COLO668 (cell line): ENCODE results near the gene TTYH3.

ENCODE experiments used
- DNase-seq: peaks from one replicate; lab custom pipeline; 2025; ENCODE audit not compliant: unreplicated experiment; lab: John Stamatoyannopoulos, UW

The TTYH3 gene

GRCh38 chr7:2634267-2635145, 2.7 kb downstream of the TTYH3 start:
- DNase-seq, result no peak

- no peak for DNase-seq
Observed at GRCh38 chr7:2635148-2635668, 3.4 kb downstream of the TTYH3 start.

DNA sequence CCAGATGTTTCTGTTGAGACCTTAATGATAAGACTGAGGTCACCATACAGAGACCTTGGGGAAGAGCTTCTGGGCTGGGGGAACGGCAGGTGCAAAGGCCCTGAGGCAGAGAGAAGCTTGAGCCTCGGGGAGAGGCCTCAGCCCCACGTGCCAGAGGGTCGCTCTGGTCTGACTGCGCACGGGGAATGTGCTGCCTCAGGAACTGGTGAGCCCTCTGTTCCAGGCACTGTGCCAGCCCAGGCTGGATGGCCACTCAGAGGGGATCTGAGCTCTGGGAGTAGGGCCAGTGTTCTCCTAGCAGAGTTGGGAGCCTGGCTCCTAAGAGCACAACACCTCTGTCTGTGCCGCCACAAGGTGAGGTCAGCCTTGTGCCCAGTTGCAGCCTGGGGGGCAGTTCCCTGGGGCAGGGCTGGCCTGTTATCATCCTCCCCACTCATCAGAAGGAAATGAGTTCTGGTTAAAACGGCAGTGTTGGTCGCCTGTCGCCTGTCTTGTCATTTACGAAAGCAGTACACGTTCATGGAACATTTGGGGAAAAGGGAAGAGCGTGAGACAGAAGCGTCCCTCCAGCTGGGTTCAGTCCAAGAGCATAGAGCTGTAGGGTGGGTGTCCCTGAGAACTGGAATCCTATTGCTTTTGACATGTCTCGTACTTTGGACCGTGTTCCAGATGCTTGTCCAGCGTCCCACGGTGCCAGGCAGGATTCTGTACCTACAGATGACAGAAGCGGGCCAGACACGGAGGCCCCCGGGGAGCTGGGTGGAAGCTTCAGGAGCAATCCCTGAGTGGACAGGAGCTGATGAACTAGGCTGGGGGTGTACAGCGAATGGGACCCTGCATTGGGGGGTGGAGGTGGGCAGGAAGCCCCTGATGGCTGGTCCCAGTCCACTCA, 4.3 kb downstream of the TTYH3 start:
- no peak for DNase-seq

- DNase-seq, result no peak
Observed at GRCh38 chr7:2637066-2637471, 5.3 kb downstream of the TTYH3 start.

GRCh38 chr7:2637505-2638223, 5.9 kb downstream of the TTYH3 start:
- no peak for DNase-seq

GRCh38 chr7:2638224-2638991, 6.6 kb downstream of the TTYH3 start:
- DNase-seq, result no peak

DNA sequence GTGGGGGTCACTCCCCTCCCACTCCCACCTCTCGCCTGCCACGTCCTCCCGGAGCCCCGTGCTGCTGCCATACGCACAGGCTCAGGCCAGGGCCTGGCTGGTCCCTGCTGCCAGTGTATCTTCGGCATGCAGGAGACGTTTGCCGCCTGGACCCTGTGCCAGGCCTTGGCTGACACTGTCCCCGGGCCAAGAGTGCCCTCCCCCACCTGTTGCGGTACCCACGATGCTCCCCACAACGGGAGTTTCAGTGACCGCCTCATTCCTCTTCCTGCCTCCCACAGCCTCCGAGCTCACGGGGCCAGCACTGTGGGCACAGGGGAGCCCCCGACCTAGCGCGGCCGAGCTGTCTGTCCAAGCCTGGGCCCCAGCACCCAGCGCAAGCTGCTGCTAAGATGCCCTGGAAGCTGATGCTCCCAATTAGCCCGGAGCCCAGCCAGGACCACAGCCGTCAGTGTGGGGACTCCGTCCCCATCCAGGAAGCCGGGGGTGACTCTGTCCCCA, 7.4 kb downstream of the TTYH3 start:
- no peak for DNase-seq

DNA sequence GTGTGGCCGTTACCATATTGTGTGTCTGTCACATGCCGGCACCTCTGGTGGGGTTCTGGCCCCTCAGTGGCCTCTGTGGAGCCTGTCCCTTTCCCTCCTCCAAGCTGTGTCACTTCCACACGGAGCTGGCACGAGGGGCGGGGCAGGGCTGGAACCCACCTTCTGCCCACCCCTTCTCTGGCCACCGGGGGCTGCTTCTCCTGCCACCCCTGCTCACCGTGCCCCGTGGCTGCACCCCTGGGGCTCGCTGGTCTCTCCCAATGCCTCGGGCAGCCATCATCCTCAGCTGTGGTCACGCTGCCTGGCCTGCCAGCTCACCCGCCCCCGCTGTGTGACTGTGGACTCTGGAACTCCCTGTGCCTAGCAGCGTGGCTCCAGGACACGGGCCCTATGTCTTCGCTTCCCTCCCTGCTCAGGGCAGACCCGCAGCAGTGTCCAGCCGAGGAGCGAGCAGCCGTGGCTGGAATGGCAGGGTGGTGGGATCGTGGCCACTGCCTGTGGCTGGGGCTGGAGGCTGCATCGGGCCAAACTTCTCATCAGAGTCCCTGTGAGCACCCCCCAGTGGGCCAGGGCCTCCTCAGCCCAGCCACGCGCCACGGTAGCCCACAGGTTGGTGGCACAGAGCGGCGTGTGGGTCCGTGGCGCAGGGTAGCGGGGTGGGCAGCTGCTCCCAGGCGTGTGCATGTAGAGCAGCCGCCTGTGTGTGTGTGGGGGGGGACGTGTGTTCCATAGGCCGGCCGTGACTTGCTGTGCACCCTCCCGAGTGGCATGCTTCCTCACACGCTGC, 8.1 kb downstream of the TTYH3 start:
- DNase-seq, result no peak

DNA sequence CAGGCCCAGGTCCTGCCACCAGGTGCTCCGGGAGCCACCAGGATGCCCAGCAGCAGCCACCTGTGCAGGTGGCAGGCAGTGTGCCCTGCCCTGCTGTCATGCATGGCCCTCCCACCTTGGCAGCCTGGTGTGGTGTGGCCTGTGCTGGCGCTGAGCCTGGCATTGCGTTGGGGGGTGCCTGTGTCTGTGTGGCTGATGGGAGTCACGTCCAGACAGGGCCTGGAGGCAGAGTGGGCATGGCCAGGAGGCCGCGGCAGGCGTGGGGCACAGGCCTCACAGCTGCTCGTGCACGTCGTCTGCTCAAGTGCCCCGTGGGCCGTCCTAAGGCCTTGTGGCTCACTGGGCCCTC, 8.7 kb downstream of the TTYH3 start:
- DNase-seq, result no peak

DNA sequence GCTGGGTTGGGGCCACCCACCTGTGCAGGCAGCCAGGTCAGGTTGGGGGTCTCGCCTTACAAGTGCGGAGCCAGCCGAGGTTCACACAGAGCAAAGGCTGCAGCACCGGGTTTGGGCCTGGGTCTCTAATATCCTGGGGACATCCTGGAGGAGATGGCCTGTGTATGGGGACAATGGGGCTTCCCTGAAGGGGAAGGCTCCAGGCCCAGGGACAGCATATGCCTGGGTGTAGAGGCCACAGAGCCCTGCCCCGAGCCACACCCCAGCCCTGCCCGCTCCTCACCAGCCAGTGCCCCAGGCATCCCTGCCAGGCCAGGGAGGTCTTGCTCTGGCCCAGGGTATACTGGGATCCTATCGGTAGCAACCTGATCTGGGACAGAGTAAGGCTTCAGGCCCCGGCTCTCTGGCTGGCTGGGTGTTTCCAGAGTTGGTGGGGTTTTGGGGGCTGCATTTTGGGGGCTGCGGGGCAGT, 9.1 kb downstream of the TTYH3 start:
- DNase-seq, result no peak

DNA sequence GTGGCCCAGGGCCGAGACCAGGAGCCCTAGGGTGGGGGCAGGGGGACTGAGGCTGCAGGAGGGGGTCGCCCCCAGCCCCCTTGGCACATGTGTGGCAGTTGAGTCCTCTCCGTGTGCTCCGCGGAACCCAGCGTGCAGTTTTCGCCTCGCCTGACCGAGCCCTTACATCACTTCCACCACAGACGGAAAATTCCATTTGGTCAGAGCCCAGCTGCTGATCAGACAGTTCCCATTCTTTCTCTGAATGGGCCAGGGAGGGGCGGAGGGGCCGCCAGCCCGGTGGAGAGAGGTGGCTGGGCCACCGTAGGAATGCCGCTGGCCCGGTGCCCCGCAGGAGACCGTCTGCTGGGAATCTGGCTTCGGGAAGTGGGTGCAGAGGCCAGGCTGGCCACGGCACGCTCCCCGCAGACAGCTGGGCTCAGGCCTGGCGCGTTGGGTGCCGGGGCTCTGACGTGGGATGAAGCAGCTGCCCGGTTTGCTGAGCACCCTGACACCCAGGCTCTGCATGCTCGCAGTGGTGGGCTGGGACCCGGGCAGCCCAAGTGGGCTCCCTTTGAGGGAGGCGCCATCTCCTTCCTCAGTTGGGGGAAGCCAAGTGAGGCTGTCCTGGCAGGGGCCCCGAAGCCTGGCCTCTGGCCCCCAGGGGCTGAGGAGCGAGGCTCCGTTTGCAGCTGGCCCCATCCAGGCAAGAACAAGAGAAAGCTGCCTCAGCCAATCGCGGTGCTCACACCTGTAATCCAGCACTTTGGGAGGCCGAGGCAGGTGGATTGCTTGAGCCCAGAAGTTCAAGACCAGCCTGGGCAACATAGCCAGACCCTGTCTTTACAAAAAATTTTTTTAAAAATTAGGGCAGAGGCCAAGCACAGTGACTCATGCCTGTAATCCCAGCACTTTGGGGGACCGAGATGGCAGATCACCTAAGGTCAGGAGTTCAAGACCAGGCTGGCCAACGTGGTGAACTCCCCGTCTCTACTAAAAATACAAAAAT, 9.9 kb downstream of the TTYH3 start:
- peak; percentile 70 for DNase-seq

GRCh38 chr7:2643386-2644219, 11.8 kb downstream of the TTYH3 start:
- no peak for DNase-seq

DNA sequence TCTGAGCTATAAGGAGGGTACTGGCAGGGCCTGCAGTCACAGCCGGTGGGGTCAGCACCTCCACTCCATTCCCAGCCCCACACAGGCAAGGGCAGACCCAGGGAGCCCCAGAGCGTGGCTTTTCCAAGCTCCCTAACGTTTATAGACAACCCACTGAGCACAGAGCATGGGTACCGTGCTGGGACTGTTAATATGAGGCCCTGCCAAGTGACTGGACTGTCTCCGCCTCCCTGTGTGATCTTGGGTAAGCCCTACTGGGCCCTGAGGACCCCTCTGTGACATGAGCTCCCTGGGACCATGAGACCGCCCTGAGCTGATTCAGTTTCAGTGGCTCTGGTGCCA, 12.4 kb downstream of the TTYH3 start:
- DNase-seq, result no peak

DNA sequence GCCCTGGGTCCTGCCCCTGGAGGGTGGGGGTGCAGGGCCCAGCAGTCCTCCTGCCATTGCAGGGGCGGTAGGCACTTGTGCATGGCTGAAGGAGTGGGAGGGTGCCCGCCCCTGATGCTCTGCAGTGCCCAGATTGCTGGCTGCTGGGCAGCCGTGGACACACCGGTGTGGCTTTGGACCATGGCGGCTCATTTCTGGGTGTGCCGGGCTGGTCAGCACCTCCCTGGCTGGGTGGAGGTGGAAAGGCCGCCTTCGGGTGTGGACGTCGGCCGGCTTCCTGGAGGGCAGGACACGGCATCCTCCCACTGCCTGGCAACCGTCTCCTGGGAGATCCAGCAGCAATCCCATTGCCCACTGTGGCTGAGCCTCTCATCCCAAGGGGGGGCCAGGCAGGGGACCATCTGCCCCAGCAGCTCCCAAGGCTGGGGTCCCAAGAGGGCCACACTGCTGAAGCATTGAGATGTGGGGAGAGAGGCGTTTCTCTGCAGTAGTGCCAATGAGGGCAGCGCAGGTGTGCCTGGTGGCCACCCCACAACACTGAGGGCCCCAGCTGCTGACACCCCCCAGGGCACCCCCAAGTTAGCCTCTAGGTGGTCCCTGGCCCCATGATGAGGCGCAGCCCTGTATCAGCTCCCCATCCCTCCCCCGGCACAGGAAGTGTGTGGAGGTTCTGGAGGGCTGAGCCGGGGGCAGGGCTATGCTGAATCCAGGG, 12.9 kb downstream of the TTYH3 start:
- DNase-seq, result no peak

DNA sequence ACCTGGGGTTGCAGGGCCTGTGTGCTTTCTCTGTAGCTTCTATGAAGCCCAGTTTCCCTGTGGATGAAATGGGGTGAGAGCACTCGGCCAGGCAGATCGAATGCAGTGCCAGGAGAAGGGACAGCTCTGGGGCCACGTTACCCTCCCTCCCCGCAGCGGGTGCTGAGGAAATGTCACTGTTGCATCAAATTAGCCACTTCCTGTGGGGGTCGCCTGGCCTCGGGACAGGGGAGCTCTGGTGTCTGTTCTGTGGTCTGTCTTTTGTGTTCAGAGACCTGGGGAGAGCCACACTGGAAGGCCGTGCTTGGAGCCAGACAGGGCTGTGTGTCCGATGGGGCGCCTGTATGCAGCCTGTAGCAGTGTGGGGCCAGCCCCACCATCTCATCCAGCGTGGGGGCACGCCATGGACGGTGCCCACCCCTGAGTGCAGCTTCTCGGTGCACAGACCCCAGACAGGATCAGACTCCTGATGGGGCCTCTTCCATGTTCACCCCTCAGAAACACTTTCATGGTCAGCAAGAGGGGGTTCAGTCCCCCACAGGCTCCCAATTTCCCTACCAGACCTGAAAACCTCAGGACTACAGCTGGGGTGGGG, 13.6 kb downstream of the TTYH3 start:
- DNase-seq, result no peak

DNA sequence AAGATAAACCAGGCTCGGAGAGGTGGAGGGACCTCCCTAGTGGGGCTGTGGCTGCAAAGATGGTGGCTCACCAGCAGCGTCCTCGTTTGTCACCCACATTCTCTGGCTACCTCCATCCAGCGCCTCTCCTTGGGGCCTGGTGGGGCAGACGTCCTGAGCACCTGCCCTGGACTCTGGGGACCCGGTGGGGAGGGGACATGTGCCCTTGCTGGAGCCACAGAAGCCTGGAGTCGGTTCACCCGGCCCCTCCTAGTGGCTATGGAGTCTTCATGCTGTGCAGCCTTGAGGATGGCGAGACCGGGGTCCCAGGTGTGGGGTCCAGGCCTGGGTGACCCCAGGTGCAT, 14.5 kb downstream of the TTYH3 start:
- DNase-seq, result no peak
